Peyer's patch (tissue), 4 donors: ENCODE measurements around the gene LEFTY2.

Source experiments
- CTCF ChIP-seq, 6 experiments: fragments of 450-650 bp in 4 of 6; fragments of 200-600 bp in 2 of 6; sonication (generic) in 1 of 6; IDR thresholded peaks; one replicate each; pipeline ENCODE4 v1.5.1; 2017 to 2019; ENCODE audit warnings: antibody characterized with exemption in 6 of 6, mild to moderate bottlenecking in 3 of 6, moderate library complexity in 1 of 6
- POLR2A ChIP-seq, 2 donors: fragments of 450-650 bp; IDR thresholded peaks; one replicate each; pipeline ENCODE4 v1.5.1; 2017; ENCODE audit warnings: antibody characterized with exemption in 2 of 2, mild to moderate bottlenecking in 2 of 2, moderate library complexity in 2 of 2

GRCh38 chr1:225917536-225917935 is 23.5 kb downstream of the LEFTY2 start:
- TF ChIP-seq POLR2A (IDR thresholded peaks at IDR 0.05) (no peak), CTCF (IDR thresholded peaks at IDR 0.05) (no peak)
